ENCODE data around the gene MAPK7.

The MAPK7 gene

DNA sequence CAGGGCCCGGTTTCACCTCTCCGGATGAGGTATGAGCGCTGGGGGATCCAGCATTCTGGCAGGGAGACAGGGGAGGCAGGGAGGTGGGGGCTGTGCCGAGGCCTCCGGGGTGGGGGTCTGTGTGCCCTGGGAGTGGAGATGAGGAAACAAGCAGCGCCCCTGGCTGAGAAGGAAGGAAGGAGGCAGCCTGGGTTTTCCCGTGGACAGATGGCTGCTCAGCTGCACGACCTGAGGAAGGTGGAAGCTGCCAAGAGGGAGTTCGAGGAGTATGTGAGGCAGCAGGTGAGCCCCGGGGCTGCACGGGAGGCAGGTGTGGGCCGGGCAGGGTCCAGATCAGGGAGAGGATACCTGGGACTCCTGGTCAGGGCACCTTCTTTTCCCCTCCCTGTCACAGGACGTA lies 37.0 kb downstream of the MAPK7 start:
- no peak overlapping the region for H3K27ac ChIP-seq
- TF ChIP-seq ZFX (IDR thresholded peaks at IDR 0.05; ENCODE audit: borderline replicate concordance): no peak
- TF ChIP-seq, protein P1, sequence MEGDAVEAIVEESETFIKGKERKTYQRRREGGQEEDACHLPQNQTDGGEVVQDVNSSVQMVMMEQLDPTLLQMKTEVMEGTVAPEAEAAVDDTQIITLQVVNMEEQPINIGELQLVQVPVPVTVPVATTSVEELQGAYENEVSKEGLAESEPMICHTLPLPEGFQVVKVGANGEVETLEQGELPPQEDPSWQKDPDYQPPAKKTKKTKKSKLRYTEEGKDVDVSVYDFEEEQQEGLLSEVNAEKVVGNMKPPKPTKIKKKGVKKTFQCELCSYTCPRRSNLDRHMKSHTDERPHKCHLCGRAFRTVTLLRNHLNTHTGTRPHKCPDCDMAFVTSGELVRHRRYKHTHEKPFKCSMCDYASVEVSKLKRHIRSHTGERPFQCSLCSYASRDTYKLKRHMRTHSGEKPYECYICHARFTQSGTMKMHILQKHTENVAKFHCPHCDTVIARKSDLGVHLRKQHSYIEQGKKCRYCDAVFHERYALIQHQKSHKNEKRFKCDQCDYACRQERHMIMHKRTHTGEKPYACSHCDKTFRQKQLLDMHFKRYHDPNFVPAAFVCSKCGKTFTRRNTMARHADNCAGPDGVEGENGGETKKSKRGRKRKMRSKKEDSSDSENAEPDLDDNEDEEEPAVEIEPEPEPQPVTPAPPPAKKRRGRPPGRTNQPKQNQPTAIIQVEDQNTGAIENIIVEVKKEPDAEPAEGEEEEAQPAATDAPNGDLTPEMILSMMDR (IDR thresholded peaks at IDR 0.05): no peak

DNA sequence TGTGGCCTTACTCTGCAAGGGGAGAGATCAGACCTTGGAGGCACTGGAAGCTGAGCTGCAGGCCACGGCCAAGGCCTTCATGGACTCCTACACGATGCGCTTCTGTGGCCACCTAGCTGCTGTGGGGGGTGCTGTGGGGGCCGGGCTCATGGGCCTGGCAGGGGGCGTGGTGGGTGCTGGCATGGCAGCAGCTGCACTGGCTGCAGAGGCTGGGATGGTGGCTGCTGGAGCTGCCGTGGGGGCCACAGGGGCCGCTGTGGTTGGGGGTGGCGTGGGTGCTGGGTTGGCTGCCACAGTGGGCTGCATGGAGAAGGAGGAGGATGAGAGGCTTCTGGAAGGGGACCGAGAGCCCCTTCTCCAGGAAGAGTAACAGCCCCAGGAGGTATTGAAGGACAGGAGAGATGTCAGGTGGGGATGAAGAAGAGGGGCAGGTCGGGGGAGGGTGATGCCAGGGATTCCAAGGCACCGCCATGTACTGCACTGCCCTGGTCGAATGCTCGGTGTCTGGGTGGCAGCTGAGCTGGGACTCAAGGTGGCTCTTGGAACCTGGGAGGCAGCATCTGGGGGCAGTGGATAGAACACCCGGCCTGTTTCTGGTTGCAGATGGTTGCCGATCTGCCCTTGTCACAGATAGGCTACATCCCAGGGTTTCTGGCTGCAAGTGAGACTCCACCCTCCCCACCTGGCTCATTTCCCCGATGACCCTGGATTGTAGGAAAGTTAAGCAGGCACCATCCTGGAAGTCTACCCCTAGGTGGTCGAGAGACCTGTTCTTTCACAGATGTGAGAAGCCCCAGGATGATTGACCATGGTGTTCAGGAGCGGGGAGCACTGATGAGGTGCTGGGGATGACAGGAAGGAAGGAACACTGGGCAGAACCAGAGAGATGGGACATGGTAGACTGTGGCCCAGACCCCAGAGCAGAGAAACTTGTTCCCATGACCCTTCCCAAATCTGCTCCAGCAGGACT lies 37.8 kb downstream of the MAPK7 start:
- no peak overlapping the region for H3K27ac ChIP-seq
- TF ChIP-seq, protein P1 (IDR thresholded peaks at IDR 0.05): no peak
- TF ChIP-seq ZFX (IDR thresholded peaks at IDR 0.05; ENCODE audit: borderline replicate concordance): no peak

DNA sequence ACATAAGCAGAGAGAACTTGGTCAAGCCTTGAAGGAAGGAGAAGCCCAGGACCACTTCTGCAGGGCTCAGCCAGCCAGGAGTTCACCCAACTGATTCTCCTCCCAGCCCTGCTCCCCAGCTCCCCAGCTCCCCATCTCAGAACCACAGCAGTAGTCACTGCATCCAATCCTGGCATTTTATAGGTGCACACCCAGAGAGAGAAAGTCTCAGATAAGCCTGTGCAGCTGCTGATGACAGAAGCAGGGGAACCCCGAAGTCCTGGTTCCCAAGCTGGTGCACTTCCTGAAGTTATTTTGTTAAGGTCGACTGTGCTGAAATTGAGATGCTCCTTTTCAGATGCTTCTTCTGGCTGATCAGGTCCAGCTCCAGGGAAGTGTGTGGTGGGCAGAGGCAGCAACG lies 39.3 kb downstream of the MAPK7 start:
- TF ChIP-seq, protein P1 (IDR thresholded peaks at IDR 0.05): no peak
- TF ChIP-seq ZFX (IDR thresholded peaks at IDR 0.05; ENCODE audit: borderline replicate concordance): no peak
- H3K27ac ChIP-seq: no peak overlapping the region

DNA sequence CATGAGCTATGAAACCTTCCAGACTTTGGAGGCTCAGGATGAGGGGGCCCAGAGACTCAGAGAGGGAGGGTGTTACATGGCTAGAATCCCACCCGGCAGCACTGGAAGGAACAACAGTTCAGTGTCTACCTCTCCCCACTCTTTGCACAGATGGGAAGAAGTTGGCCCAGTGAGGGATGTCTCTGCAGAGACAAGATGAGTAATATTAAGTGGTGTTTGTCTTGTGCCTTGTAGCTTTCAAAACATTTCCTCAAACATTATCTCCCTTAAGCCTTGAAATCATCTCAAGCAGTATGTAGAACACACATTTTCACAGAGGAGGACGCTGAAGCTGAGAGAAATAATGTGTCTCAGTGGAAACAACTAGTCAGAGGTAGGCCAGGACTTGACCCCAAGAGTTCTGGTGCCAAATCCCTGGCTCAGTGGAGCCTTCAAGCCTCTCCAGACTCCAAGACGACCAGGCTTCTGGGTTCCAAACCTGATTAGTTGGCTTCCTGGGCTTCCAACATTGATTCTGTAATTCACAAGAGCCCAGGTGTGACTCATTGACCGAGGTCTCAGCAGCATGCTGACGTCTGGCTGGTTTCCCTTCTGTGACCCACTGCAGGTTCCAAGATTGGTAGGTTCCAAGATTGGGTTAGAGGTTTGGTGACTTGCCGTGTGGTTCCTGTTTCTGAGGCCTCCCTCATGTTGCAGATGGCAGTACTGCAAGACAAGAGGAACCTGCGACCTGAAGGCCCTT lies 40.1 kb downstream of the MAPK7 start:
- TF ChIP-seq, protein P1 (IDR thresholded peaks at IDR 0.05): no peak
- no peak for TF ChIP-seq ZFX (IDR thresholded peaks at IDR 0.05; ENCODE audit: borderline replicate concordance)

DNA sequence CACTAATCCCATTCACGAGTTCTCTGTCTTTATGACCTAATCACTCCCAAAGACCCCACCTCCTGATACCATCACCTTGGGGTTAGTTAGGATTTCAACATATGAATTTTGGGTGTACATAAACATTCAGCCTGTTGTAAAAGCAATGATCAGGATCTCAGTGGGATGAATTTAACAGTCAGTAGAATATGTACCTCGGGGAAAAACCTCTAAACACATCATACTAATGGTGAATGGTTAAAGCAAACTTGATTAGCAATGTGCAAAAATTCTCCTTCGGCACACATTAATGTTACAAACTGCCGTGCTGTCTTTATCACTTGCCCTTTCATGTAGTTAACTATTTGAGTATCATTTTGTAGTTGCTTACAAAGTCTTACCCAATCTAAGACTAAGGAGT lies 42.9 kb downstream of the MAPK7 start:
- TF ChIP-seq ZFX (IDR thresholded peaks at IDR 0.05; ENCODE audit: borderline replicate concordance): no peak
- TF ChIP-seq, protein P1 (IDR thresholded peaks at IDR 0.05): no peak
- no peak overlapping the region for H3K27ac ChIP-seq

More for the DNA sequence above, 40.1 kb downstream of the MAPK7 start:
- no peak overlapping the region for H3K27ac ChIP-seq

DNA sequence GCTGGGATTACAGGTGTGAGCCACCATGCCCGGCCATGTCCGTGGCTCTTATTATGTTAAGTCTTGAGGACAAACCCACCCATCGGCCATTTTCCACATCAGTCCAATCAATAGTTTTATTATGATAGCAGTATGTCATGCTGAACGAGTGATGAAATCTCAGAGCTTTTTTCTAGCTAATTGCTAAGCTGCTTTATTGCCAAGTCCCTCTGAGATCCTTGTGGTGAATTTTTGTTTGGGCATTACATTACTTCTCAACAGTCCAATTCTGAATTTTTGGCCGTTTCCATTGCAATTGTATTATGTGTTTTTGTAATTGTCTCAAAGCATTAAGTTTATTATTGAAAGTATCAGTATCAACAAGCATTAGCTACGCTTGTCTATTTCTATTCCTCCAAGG lies 43.6 kb downstream of the MAPK7 start:
- no peak overlapping the region for H3K27ac ChIP-seq
- no peak for TF ChIP-seq ZFX (IDR thresholded peaks at IDR 0.05; ENCODE audit: borderline replicate concordance)
- TF ChIP-seq, protein P1 (IDR thresholded peaks at IDR 0.05): no peak
